ENCODE measurements around the gene HERPUD1.

GRCh38 chr16:56977216-56977615 is 45.3 kb downstream of the HERPUD1 start:
- TF ChIP-seq, protein P1, sequence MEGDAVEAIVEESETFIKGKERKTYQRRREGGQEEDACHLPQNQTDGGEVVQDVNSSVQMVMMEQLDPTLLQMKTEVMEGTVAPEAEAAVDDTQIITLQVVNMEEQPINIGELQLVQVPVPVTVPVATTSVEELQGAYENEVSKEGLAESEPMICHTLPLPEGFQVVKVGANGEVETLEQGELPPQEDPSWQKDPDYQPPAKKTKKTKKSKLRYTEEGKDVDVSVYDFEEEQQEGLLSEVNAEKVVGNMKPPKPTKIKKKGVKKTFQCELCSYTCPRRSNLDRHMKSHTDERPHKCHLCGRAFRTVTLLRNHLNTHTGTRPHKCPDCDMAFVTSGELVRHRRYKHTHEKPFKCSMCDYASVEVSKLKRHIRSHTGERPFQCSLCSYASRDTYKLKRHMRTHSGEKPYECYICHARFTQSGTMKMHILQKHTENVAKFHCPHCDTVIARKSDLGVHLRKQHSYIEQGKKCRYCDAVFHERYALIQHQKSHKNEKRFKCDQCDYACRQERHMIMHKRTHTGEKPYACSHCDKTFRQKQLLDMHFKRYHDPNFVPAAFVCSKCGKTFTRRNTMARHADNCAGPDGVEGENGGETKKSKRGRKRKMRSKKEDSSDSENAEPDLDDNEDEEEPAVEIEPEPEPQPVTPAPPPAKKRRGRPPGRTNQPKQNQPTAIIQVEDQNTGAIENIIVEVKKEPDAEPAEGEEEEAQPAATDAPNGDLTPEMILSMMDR (IDR thresholded peaks at IDR 0.05): no peak
- TF ChIP-seq POLR2A (IDR thresholded peaks at IDR 0.05) (no peak), POLR2AphosphoS5 (IDR thresholded peaks at IDR 0.05) (no peak)
